Tibial nerve (tissue), 4 donors: ENCODE measurements around the gene MBOAT1. TPM values are rescaled to one million over a fixed set of nuclear protein-coding genes. Genes with fewer than 3 reads are reported as not detected.

Experiments
- DNase-seq, 2 donors: peaks; one replicate each; pipeline ENCODE4 v3.0.0-alpha.2; 2019; ENCODE audit warnings: low spot score in 2 of 2
- H3K27ac ChIP-seq, 4 donors: fragments of 200-600 bp; sonication (generic) in 3 of 4; one replicate each; pipeline ENCODE4 v1.5.1; 2017 to 2019; ENCODE audit warnings: mild to moderate bottlenecking in 1 of 4
- H3K27me3 ChIP-seq, 2 donors: fragments of 200-600 bp; sonication (generic) in 1 of 2; one replicate each; pipeline versions ENCODE4 v1.5.1 to v1.6.0; 2017 to 2019
- H3K36me3 ChIP-seq, 3 donors: fragments of 200-600 bp; sonication (generic); one replicate each; pipeline ENCODE4 v1.5.1; 2018 to 2019
- H3K4me1 ChIP-seq, 4 donors: fragments of 200-600 bp; sonication (generic) in 3 of 4; one replicate each; pipeline ENCODE4 v1.5.1; 2017 to 2019
- H3K4me3 ChIP-seq, 4 donors: fragments of 200-600 bp; sonication (generic) in 3 of 4; one replicate each; pipeline ENCODE4 v1.5.1; 2017 to 2019; ENCODE audit warnings: mild to moderate bottlenecking in 1 of 4, moderate library complexity in 1 of 4
- H3K9me3 ChIP-seq, 4 donors: fragments of 200-600 bp; sonication (generic) in 3 of 4; one replicate each; pipeline ENCODE4 v1.5.1; 2017 to 2019
- CTCF ChIP-seq, 5 experiments: fragments of 200-600 bp in 3 of 5; fragments of 450-650 bp in 2 of 5; sonication (generic) in 3 of 5; IDR thresholded peaks; one replicate each; pipeline ENCODE4 v1.5.1; 2016 to 2019; ENCODE audit warnings: antibody characterized with exemption in 5 of 5, mild to moderate bottlenecking in 3 of 5, moderate library complexity in 2 of 5
- EP300 ChIP-seq, 2 donors: sonication (generic); formaldehyde crosslinking; IDR thresholded peaks; one replicate each; pipeline ENCODE4 v1.6.1; 2017; ENCODE audit warnings: antibody characterized with exemption in 2 of 2, mild to moderate bottlenecking in 1 of 2
- POLR2A ChIP-seq, 2 donors: fragments of 450-650 bp; IDR thresholded peaks; one replicate each; pipeline ENCODE4 v1.6.1; 2017; ENCODE audit warnings: antibody characterized with exemption in 2 of 2, mild to moderate bottlenecking in 2 of 2, moderate library complexity in 2 of 2
- WGBS, 2 donors: methylation state at CpG; one replicate each; pipeline ENCODE4 v1.1.5; 2018; 5-methylcytosine and 5-hydroxymethylcytosine counted together
- total RNA-seq, 4 donors: library from RNA; depleted of rRNA; stranded (reverse); fragments of >200 nt; gene quantifications; one replicate each; pipeline ENCODE4 v1.1.0, GENCODE V29; 2016

The MBOAT1 gene
- total RNA-seq, 4 donors from 2014 or later: 12.3 to 25.6 (median 19.2) TPM

GRCh38 chr6:20236909-20237600, 24.8 kb upstream of the MBOAT1 start:
- Histone ChIP-seq H3K9me3 (no peaks in the 10 kb centered on the region), H3K4me3 (no peak overlapping the region), H3K27me3 (no peaks in the 10 kb centered on the region), H3K4me1 (no peaks in the 10 kb centered on the region), H3K36me3 (no peaks in the 10 kb centered on the region), H3K27ac (no peak overlapping the region)
- no peak for DNase-seq
- no peak for TF ChIP-seq POLR2A (IDR thresholded peaks at IDR 0.05)
- no peak for TF ChIP-seq CTCF (IDR thresholded peaks at IDR 0.05)
- TF ChIP-seq EP300 (IDR thresholded peaks at IDR 0.05): no peak
- WGBS, 2 donors: 61 to 70% methylated on average over 2 of the region's 2 CpGs

- H3K27me3 ChIP-seq: no peaks in the 10 kb centered on the region
- WGBS, 2 donors: 58 to 66% methylated on average over 3 of the region's 3 CpGs
- H3K4me1 ChIP-seq: no peaks in the 10 kb centered on the region
- H3K36me3 ChIP-seq: no peaks in the 10 kb centered on the region
- no peaks in the 10 kb centered on the region for H3K9me3 ChIP-seq
- no peak overlapping the region for H3K27ac ChIP-seq
- H3K4me3 ChIP-seq: no peak overlapping the region
- DNase-seq: no peak
- TF ChIP-seq CTCF (IDR thresholded peaks at IDR 0.05) (no peak), EP300 (IDR thresholded peaks at IDR 0.05) (no peak), POLR2A (IDR thresholded peaks at IDR 0.05) (no peak)
Observed at GRCh38 chr6:20236344-20236743, 24.1 kb upstream of the MBOAT1 start.

GRCh38 chr6:20235041-20235440, 22.8 kb upstream of the MBOAT1 start:
- Histone ChIP-seq H3K36me3 (no peaks in the 10 kb centered on the region), H3K27me3 (no peaks in the 10 kb centered on the region), H3K27ac (no peak overlapping the region), H3K4me1 (no peaks in the 10 kb centered on the region), H3K4me3 (no peak overlapping the region), H3K9me3 (no peaks in the 10 kb centered on the region)
- DNase-seq: no peak
- WGBS, 2 donors: 89 to 96% methylated on average over 6 of the region's 6 CpGs
- TF ChIP-seq EP300 (IDR thresholded peaks at IDR 0.05) (no peak), CTCF (IDR thresholded peaks at IDR 0.05) (no peak), POLR2A (IDR thresholded peaks at IDR 0.05) (no peak)

- TF ChIP-seq CTCF (IDR thresholded peaks at IDR 0.05): no peak
- no peak for TF ChIP-seq EP300 (IDR thresholded peaks at IDR 0.05)
- TF ChIP-seq POLR2A (IDR thresholded peaks at IDR 0.05): no peak
- 49 to 59% methylated on average over 7 of the region's 7 CpGs for WGBS, 2 donors
- no peaks in the 10 kb centered on the region for H3K27me3 ChIP-seq
Observed at GRCh38 chr6:20234136-20234535, 21.9 kb upstream of the MBOAT1 start.

GRCh38 chr6:20233007-20233730, 20.9 kb upstream of the MBOAT1 start:
- H3K4me1 ChIP-seq: peaks cover 0 to 3% (median 0%) of the 10 kb centered on the region in 4 donors
- no peaks in the 10 kb centered on the region for H3K27me3 ChIP-seq
- H3K27ac ChIP-seq: no peak overlapping the region
- no peaks in the 10 kb centered on the region for H3K36me3 ChIP-seq
- no peaks in the 10 kb centered on the region for H3K9me3 ChIP-seq
- WGBS, 2 donors: 96 to 97% methylated on average over 35 to 42 of the region's 44 CpGs
- no peak overlapping the region for H3K4me3 ChIP-seq
- no peak for TF ChIP-seq POLR2A (IDR thresholded peaks at IDR 0.05)
- TF ChIP-seq EP300 (IDR thresholded peaks at IDR 0.05): no peak
- no peak for TF ChIP-seq CTCF (IDR thresholded peaks at IDR 0.05)
- no peak for DNase-seq

More at GRCh38 chr6:20234136-20234535, 21.9 kb upstream of the MBOAT1 start:
- DNase-seq: no peak
- H3K27ac ChIP-seq: no peak overlapping the region
- no peak overlapping the region for H3K4me3 ChIP-seq
- no peaks in the 10 kb centered on the region for H3K36me3 ChIP-seq
- H3K9me3 ChIP-seq: no peaks in the 10 kb centered on the region
- H3K4me1 ChIP-seq: peaks cover 0 to 3% (median 0%) of the 10 kb centered on the region in 4 donors
